ENCODE data around the gene KIF1A.

DNA sequence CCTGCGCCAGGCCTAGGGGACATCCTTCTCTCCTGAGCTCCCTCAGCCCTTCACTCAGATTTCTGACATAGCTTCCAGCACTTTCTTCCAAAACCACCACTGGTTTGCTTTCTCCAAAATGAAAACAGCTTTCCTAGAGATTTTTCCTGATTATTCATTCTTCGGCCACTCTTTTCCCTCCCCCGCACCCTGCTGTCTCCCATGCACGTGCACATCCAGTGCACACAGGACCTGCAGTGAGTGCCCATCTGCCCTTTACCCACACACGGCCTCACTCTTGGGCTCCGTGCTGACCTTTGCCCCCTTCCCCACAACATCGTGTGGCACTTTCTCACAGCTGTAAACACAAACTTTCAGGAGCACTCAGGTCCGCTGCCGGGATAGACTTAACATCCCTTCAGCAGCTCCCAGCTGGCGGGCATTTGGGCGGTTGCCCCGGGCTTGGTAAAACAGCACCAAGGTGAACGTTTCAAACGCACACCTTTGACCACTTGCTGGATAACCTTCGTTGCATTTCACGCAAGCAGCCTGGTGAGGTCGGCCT lies 25.8 kb downstream of the KIF1A start:
- TF ChIP-seq POLR2AphosphoS5 (IDR thresholded peaks at IDR 0.05; ENCODE audit: low read depth, low read length) (no peak), POLR2A (IDR thresholded peaks at IDR 0.05; ENCODE audit: low read depth, low read length) (no peak), TAF1 (IDR thresholded peaks at IDR 0.05; ENCODE audit: borderline replicate concordance, low read depth, low read length) (no peak)
